CD4-positive, alpha-beta T cell treated with Interleukin-15 for 1 hour (primary cell): ENCODE results near the gene WDFY2.
A peak's percentile ranks its signal among the peaks of the same experiment; 100 is the strongest.

ENCODE experiments used
- DNase-seq: peaks from one replicate; pipeline ENCODE4 v3.0.0-alpha.2; 2020

WDFY2 gene

GRCh38 chr13:51777921-51778320, 193.7 kb downstream of the WDFY2 start:
- no peak for DNase-seq

- no peak for DNase-seq
Observed at GRCh38 chr13:51778392-51778791, 194.1 kb downstream of the WDFY2 start.

DNA sequence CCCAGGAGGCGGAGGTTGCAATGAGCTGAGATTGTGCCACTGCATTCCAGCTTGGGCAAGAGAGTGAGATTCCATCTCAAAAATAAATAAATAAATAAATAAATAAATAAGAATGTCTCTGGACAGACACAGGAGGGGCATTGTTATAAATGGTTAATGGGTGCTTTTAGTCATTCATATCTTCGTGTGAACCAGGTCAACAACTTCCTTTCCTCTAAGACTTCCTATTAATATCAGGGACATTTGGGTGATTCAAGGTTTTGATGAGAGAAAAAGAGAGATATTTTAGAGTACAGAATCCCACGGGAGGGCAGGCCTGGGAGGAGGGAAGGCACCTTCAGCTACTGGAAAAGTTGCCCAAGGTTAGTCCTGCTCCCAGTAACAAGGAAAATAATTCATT, 195.8 kb downstream of the WDFY2 start:
- no peak for DNase-seq

GRCh38 chr13:51781246-51782022, 197.2 kb downstream of the WDFY2 start:
- DNase-seq, result no peak

- DNase-seq, result no peak
Observed at GRCh38 chr13:51782026-51782710, 197.9 kb downstream of the WDFY2 start.

DNA sequence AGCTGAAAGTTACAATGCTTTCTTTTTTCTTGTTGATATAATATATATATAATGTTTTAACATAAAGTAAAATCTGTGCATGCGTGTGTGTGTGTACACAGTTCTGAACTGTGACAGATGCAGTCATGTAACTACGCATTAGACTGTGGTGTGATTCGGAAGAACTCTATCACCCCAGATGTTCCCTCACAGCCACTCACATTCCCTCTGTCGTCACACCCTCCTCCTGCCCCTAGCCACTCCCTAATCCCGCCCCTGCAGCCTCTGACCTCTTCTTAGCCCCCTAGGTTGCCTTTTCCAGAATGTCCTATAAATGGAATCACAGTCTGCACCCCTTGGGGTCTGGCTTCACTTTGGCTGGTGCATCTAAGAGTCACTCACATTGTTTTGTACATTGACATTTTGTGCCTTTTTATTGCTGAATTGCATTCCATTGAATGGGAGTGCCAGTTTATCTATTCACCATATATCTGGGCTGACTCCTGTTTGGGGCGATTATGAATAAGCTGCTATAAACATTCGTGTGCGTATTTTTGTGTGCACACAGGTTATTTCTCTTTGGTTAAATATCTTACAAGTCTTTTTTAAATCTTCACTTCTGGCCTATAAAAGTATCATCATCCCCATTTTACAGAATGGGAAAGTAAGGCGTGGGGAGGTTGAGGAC, 199.3 kb downstream of the WDFY2 start:
- no peak for DNase-seq

GRCh38 chr13:51784097-51784496, 199.8 kb downstream of the WDFY2 start:
- no peak for DNase-seq

DNA sequence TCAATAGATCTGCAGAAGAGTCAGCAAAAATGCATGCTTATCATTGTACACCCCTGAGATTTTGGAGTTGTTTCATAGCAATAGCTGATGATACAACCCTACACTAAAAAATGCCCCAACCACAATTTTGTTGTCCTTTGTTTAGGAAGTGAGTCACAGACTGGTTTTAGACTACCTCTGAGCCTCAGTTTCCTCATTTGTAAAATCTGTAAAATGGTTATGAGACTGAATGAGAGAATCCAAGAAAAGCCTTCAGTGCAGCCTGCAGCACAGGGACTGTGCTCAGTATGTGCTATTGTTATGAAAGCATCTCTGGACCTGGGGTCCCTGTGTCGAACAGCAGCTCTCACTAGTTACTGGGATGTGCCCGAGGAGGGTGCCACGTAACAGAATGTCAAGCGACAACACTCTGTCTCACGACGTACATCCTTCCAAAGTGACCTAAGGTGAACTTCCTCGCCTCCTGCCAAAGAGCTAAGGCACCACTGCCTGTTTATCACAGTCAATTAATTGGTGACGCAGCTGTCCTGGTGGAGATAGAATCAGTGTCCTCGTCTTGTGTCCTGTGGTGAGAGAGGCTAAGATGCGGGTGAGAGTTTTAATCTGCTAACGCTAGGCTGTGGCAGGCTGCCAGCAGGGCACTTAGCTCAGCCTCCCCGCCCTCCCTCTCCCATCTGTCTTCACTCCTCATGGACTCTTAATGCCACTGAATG, 201.6 kb downstream of the WDFY2 start:
- no peak for DNase-seq

- DNase-seq, result no peak
Observed at GRCh38 chr13:51786425-51787265, 202.4 kb downstream of the WDFY2 start.

- DNase-seq, result peak; percentile 67
Observed at GRCh38 chr13:51793570-51794271, 209.5 kb downstream of the WDFY2 start.

GRCh38 chr13:51794964-51795363, 210.7 kb downstream of the WDFY2 start:
- DNase-seq, result no peak

DNA sequence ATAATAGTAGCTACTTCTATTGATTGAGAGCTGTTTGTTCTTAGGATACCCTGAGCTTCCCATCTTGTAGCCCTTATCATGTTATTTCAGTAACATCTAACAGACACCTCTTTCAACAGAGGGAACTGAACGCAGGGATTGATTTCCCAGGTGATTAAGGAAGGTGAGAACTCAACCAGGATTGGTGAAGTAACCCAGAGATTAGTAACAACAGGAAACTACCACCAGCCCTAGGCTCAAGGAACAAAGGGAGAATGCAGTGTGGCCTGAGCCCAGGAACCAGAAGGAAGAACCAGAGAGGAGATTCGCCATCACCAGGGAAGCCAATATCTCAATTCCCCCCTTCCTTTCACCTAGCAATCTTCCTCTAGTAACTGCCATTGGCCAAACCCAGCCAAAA, 211.2 kb downstream of the WDFY2 start:
- no peak for DNase-seq

- no peak for DNase-seq
Observed at GRCh38 chr13:51796546-51796945, 212.3 kb downstream of the WDFY2 start.

DNA sequence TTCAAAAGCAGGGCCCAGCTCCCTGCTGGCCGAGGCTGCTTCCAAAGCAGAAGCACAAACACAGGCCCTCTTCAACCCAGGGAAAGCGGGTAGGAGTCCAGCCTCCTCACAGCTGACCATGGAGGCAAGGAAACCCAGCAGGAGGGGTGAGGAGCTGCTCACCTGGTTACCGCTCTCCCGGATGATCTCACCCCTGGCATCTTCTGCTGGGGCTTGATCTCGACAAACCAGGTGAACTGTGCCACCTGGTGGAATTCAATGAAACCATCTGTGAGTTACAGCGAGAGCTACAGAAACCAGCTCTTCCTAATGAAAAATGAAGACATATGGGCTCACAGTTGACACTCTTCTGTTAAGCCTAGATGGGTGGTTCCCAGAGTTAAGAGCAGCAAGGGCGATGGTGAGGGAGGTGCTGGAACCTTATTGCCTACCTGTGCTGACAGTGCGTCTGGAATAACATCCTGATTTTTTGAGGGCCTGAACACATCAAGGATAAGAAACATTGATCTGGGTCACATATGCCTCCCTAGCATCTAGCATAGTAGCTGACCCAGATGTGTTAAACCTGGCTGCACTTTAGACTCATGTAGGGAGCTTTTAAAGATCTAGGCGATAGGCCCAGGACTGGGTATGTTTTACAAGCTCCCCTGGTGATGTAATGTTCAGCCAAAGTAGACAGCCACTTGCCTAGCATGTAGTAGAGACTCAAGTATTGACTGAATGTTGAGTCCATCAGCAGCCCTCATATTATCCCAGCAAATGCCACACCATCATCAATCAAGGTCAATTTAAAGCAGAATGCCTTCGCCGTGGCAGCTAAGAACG, 213.6 kb downstream of the WDFY2 start:
- DNase-seq, result peak; percentile 65

DNA sequence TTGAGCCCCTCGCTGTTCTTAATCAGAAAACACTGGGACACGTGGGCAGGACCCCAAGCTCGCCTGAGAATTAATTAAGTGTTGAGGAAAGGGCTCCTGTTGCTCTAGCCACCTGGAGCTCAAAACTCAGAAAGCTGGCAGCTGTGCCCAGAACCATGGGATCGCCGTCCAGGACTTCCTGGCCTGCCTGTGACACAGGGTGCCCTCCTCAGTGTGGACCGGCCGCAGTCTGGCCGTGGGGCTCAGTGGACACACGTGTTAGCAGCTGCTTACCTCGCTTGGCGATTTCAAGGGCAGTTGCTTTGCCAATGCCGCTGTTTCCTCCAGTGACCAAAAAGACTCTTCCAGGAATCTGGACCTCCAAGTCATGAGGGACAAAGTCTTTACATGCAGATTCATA, 215.0 kb downstream of the WDFY2 start:
- no peak for DNase-seq

DNA sequence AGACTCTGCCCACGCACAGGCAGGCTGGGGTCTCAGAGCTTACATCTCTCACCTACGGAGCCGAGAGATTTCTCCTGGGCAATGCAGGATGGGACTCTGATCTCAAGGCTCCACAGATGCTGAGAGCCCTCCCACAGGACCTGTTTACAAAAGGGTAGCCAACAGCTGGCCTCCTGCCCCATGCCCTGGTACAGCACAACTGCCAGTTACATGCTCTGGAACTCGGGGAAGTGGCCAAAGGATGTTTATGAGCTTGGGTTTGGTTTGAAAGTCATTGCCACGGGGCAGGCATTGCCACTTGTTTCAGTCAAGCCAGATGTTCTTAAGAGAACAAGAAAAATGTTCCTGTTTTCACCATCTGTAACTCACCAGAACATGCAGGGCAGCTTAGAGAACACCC, 216.2 kb downstream of the WDFY2 start:
- DNase-seq, result no peak

DNA sequence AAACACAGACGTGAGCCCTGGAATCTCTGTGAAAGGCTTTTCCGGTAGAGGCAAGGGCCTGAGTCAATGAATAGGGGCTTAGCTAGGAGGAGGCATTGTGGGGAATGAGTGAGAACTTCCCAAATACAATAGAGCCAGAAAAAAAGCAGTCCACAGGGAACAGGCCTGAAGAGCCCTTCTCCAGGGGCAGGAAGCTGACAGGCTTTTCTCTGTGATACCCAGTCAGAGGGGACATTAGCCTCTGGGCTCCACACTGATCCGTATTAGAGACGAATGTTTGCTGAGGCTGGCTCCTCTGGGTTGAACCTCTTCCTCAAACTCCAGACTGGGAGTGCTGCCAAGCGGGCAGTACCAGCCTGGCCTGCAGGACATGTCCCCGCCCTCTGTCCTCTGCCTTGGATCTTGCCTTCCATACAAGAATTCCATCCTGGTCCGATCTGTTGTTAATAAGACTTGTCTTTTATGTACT, 217.4 kb downstream of the WDFY2 start:
- DNase-seq, result no peak

DNA sequence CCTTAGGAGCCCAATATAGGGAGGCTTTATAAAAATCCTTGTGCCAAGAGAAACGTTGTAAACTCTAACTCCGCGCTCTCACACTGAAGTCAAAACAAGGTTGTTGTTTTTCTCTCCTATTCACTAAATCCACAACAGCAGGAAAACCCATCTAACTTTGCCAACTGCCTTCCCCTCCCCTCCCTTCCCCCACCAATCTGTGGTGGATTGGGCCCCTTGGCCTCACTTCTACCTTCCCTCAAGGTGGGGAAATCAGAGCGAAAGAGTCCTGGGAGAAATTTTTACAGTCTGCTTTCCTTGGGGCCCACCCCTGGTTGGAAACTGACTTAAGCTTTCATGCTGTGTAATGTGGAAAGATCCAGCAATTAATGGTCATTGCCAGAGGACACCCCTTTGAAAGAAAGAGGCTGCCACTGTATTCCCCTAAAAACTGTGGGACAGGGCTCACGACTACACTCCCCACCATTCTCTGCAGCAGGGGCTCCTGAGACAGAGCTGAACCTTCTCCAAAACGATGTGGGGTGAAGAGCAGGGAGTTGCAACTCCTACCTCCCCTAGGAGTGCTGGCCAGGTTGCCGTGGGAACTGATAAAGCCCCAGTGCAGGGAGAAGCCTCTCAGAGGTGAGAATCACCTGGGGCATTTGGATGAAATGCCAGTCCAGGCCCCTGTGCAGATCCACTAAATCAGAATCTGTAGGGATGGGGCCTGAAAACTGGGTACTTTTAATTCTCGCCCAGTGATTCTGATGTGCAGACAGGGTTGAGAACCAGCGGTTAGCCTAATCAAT, 218.6 kb downstream of the WDFY2 start:
- no peak for DNase-seq

DNA sequence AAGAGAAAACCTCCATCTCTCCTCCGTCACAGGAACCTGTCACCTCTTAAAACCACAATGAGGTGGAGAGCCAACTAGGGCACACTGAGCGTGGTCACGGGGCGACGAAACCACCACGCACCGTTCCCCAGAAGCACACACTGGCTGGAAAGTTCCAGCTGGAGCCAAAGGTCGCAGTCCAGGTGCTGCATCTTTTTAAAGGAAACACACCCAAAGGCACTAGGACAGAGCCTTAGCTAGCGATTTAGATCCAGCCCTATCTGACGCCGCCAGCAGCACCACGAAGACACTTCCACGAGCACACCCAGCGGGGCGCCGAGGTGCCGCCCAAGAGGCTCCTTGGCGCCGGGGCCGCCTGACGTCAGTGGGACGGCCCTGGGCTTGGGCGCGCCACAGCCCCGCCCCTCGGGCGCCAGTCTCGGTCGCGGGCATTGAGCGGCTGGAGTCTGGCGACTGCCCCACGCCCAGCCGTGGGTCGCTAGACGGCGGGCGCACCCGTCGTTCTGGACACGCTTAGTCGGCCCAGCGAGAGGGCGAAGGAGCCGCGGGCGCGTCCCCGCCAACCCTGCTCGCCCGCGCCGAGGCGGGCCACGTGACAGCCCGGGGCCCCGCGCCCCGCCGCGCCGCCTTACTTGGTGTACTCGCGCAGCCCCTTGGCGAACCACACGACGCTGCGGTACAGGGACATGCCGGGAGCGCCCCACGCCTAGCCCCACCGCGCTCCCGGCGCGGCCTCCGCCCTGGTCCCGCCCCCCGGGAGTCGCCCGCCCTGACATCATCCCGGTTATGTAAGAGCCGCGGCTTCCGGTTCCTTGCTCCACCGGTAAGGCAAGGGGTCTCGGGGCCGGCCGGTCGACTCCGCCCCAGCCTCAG, 219.4 kb downstream of the WDFY2 start, which contains the start of gene DHRS12:
Gene DHRS12 (minus strand): TSS at position 742 of the 873 bp plus-strand sequence. CDS start 4,504 bp downstream, outside the sequence.
- peak; percentile 91 for DNase-seq
